OCI-LY7 (cell line): ENCODE measurements around the gene FOXF2. TPM values are rescaled to one million over a fixed set of nuclear protein-coding genes. Genes with fewer than 3 reads are reported as not detected.

Source experiments
- BruUV-seq: library from RNA; stranded (reverse); fragments of 400-500 nt; replicated peaks from 2 replicates; lab custom pipeline; 2021; lab: Mats Ljungman, UMichigan
- CTCF ChIA-PET: fragments of 300-600 bp; sonication (Branson Sonifier 250); formaldehyde crosslinking; loops from one replicate; lab custom pipeline; 2022; ENCODE audit warnings: antibody characterized with exemption; ENCODE audit not compliant: unreplicated experiment; lab: Charles Lee
- POLR2A ChIA-PET: fragments of 300-600 bp; sonication (Branson Sonifier 250); formaldehyde crosslinking; loops from one replicate; lab custom pipeline; 2022; ENCODE audit warnings: antibody characterized with exemption; lab: Charles Lee
- DNase-seq: peaks from one replicate; pipeline ENCODE4 v3.0.0-alpha.2; 2015; ENCODE audit warnings: low spot score
- H2AFZ ChIP-seq: fragments of 200-600 bp; sonication (generic), shearing (Covaris generic); 2 replicates; pipeline ENCODE4 v1.6.1; 2014; ENCODE audit warnings: mild to moderate bottlenecking, antibody characterized with exemption, low read length, moderate library complexity
- H3K27ac ChIP-seq: fragments of 200-600 bp; sonication (generic); 2 replicates; pipeline ENCODE4 v1.5.1; 2014; ENCODE audit warnings: mixed run types, low read depth, mild to moderate bottlenecking, moderate library complexity, low read length, inconsistent platforms; ENCODE audit not compliant: poor library complexity, severe bottlenecking
- H3K36me3 ChIP-seq: fragments of 200-600 bp; sonication (generic); 2 replicates; pipeline ENCODE4 v1.6.1; 2014; ENCODE audit warnings: mild to moderate bottlenecking, antibody characterized with exemption, low read length, moderate library complexity, mixed read lengths; ENCODE audit not compliant: insufficient read depth
- H3K4me1 ChIP-seq: fragments of 200-600 bp; sonication (generic); 2 replicates; pipeline ENCODE4 v1.5.1; 2014; ENCODE audit warnings: mild to moderate bottlenecking, low read length; ENCODE audit not compliant: insufficient read depth, poor library complexity, severe bottlenecking
- H3K4me2 ChIP-seq: fragments of 200-600 bp; sonication (generic); 2 replicates; pipeline ENCODE4 v1.6.1; 2014; ENCODE audit warnings: mild to moderate bottlenecking, low read length
- H3K4me3 ChIP-seq: fragments of 200-600 bp; sonication (generic); 2 replicates; pipeline ENCODE4 v1.5.1; 2014; ENCODE audit warnings: mild to moderate bottlenecking, low read depth, low read length; ENCODE audit not compliant: poor library complexity, severe bottlenecking
- H3K79me2 ChIP-seq: fragments of 200-600 bp; sonication (generic); 2 replicates; pipeline ENCODE4 v1.6.1; 2016; ENCODE audit warnings: low read depth, mild to moderate bottlenecking, low read length, moderate library complexity, mixed read lengths; ENCODE audit not compliant: insufficient read depth
- H3K9me2 ChIP-seq: fragments of 200-600 bp; sonication (generic); 2 replicates; pipeline ENCODE4 v1.6.1; 2016; ENCODE audit warnings: mild to moderate bottlenecking, low read length, mixed read lengths; ENCODE audit not compliant: insufficient read depth
- H3K9me3 ChIP-seq: fragments of 200-600 bp; sonication (generic); 2 replicates; pipeline ENCODE4 v1.6.1; 2014; ENCODE audit warnings: mild to moderate bottlenecking, mixed run types, low read length, mixed read lengths
- H4K20me1 ChIP-seq: fragments of 200-600 bp; sonication (generic); 2 replicates; pipeline ENCODE4 v1.6.1; 2014; ENCODE audit warnings: mild to moderate bottlenecking, antibody characterized with exemption, low read length, moderate library complexity, mixed read lengths; ENCODE audit not compliant: insufficient read depth
- EZH2phosphoT487 ChIP-seq: fragments of 200-600 bp; sonication (generic); IDR thresholded peaks from 2 replicates; pipeline ENCODE4 v1.6.1; 2018; ENCODE audit warnings: low read depth, borderline replicate concordance, mild to moderate bottlenecking, mixed run types, antibody characterized with exemption, low read length, moderate library complexity, mixed read lengths
- intact Hi-C: fragments of 100-400 bp; cut with micrococcal nuclease; formaldehyde crosslinking; loops from one replicate; pipeline ENCODE4 v1.10.0; 2022; ENCODE audit not compliant: unreplicated experiment
- total RNA-seq, 2 experiments: library from RNA; depleted of rRNA in 1 of 2; stranded (reverse); fragments of >200 nt in 1 of 2; shearing (Covaris generic) in 1 of 2; gene quantifications; 2 replicates each; pipeline ENCODE4 v1.2.3, GENCODE V29; 2014 to 2022
- TF ChIP-seq, protein P1 (sequence below): fragments of 200-600 bp; sonication (generic); conservative IDR thresholded peaks from 2 replicates; pipeline ENCODE4 v1.5.1; 2014; ENCODE audit warnings: mild to moderate bottlenecking, antibody characterized with exemption, low read length, moderate library complexity, mixed read lengths

FOXF2 gene
- total RNA-seq, 2 experiments from 2014 or later = not detected

DNA sequence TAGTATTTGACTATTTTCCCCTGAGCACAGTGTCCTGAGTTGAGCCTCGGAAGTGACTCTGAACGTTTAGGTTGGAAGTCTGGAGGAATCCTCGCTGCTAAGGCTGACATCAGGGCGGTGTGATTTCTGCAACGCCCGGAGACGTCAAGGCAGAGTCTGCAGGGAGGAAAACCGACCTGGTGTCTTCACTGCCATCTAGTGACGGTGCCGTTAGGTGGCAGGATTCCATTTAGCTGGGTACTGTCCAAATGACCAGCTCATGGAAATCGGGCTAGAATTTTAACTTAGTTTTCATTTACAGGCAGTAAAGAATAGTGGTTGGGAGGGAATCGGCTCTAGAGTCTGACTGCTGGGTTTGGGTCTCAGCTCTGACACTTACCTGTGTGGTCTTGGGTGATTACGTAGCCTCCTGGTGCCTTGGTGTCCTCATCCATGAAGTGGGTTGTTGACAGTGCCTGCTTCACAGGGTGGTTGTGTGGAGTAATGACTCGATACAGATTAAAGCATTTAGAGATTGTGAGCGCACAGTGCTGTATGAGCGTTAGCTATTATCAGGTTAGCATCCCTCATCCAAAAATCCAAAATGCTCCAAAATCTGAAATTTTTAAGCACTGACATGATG, 35.0 kb downstream of the FOXF2 start:
- TF ChIP-seq EZH2phosphoT487 = no peak
- TF ChIP-seq, protein P1, sequence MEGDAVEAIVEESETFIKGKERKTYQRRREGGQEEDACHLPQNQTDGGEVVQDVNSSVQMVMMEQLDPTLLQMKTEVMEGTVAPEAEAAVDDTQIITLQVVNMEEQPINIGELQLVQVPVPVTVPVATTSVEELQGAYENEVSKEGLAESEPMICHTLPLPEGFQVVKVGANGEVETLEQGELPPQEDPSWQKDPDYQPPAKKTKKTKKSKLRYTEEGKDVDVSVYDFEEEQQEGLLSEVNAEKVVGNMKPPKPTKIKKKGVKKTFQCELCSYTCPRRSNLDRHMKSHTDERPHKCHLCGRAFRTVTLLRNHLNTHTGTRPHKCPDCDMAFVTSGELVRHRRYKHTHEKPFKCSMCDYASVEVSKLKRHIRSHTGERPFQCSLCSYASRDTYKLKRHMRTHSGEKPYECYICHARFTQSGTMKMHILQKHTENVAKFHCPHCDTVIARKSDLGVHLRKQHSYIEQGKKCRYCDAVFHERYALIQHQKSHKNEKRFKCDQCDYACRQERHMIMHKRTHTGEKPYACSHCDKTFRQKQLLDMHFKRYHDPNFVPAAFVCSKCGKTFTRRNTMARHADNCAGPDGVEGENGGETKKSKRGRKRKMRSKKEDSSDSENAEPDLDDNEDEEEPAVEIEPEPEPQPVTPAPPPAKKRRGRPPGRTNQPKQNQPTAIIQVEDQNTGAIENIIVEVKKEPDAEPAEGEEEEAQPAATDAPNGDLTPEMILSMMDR = peak; percentile 76
- intact Hi-C loops = no loop called here
- ChIA-PET POLR2A (interaction anchor here (0.6 to 1.0 kb wide), 2 partner anchors 52 to 168 kb away, joined by 3 to 4 read pairs; no protein-coding TSS in a partner anchor), CTCF (no interaction called here)
- Histone ChIP-seq H4K20me1 (no peaks in the 10 kb centered on the region), H3K4me3 (no peak overlapping the region), H3K36me3 (no peaks in the 10 kb centered on the region), H3K4me2 (no peak overlapping the region), H3K9me2 (no peaks in the 10 kb centered on the region), H3K9me3 (no peaks in the 10 kb centered on the region), H3K79me2 (no peaks in the 10 kb centered on the region), H3K27ac (no peak overlapping the region), H3K4me1 (no peaks in the 10 kb centered on the region), H2AFZ (no peak overlapping the region)
- BruUV-seq = no TSS peak
- peak; percentile 8 for DNase-seq

DNA sequence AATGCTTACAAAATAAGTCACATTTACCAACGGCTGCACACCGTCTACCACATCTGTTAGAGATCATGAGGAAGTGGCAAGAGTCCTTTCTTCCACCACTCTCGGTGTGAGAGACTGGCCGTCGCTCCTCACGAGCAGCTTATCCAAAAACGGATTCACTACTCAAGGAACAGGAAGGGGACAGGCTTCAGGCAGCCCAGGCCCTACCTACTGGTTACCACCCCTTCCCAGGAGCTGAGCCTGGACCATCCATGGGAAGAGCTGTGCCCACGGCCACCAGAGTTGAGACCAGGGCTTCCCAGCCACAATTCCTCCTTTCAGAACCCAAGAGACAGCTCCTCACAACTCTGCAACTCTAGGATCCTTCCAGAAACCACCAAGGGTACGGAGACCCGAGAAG, 37.0 kb downstream of the FOXF2 start:
- ChIA-PET POLR2A (interaction anchor here (0.6 kb wide), 1 partner anchor 139 kb away, joined by 3 read pairs; no protein-coding TSS in a partner anchor), CTCF (no interaction called here)
- no peak overlapping the region for H3K27ac ChIP-seq
- no TSS peak for BruUV-seq
- no peaks in the 10 kb centered on the region for H3K4me1 ChIP-seq
- TF ChIP-seq EZH2phosphoT487 = no peak
- TF ChIP-seq, protein P1 = no peak
- H4K20me1 ChIP-seq = no peaks in the 10 kb centered on the region
- no peak overlapping the region for H3K4me2 ChIP-seq
- H2AFZ ChIP-seq = no peak overlapping the region
- no peaks in the 10 kb centered on the region for H3K9me2 ChIP-seq
- H3K9me3 ChIP-seq = no peaks in the 10 kb centered on the region
- intact Hi-C loops = no loop called here
- no peaks in the 10 kb centered on the region for H3K79me2 ChIP-seq
- DNase-seq = no peak
- H3K4me3 ChIP-seq = no peak overlapping the region
- H3K36me3 ChIP-seq = no peaks in the 10 kb centered on the region

DNA sequence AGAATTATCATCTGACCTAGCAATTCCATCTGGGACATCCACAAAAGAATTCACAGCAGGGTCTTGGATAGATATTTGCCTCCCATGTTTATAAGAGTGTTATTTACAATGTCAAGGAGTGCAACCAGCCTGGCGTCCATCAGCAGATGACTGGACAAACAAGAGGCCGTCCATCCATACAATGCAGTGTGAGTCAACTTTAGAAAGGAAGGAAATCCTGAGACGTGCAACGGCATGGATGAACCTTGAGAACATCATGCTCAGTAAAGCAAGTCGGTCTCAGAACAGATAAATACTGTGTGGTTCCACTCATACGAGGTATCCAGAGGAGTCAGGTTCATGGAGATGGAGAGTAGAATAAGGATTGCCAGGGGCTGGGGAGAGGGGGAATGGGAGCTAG, 46.4 kb downstream of the FOXF2 start:
- Histone ChIP-seq H3K4me2 (no peak overlapping the region), H3K9me2 (no peaks in the 10 kb centered on the region), H3K36me3 (no peaks in the 10 kb centered on the region), H3K4me3 (no peak overlapping the region), H3K4me1 (no peaks in the 10 kb centered on the region), H3K9me3 (no peaks in the 10 kb centered on the region), H3K27ac (no peak overlapping the region), H2AFZ (no peak overlapping the region), H3K79me2 (no peaks in the 10 kb centered on the region), H4K20me1 (no peaks in the 10 kb centered on the region)
- intact Hi-C loops = no loop called here
- DNase-seq = no peak
- no peak for TF ChIP-seq EZH2phosphoT487
- POLR2A ChIA-PET = no interaction called here
- no TSS peak for BruUV-seq
- CTCF ChIA-PET = no interaction called here
